SU-DHL-6 (cell line): Measurements from ENCODE around the gene KLK2.

Source experiments
- CTCF ChIP-seq: fragments of 200-600 bp; sonication (generic); IDR thresholded peaks from one replicate; pipeline ENCODE4 v1.5.1; 2017; ENCODE audit warnings: antibody characterized with exemption, mild to moderate bottlenecking, low read length, moderate library complexity; ENCODE audit not compliant: insufficient read depth, poor library complexity, severe bottlenecking
- EZH2phosphoT487 ChIP-seq: fragments of 200-600 bp; sonication (generic), shearing (Covaris generic); conservative IDR thresholded peaks from 2 replicates; pipeline ENCODE4 v1.6.1; 2018; ENCODE audit warnings: mild to moderate bottlenecking, antibody characterized with exemption, low read length, moderate library complexity, mixed read lengths

- no peak for TF ChIP-seq CTCF
- TF ChIP-seq EZH2phosphoT487 = no peak
These were observed 43.4 kb upstream of the KLK2 start for GRCh38 chr19:50829801-50830200.
